GM23338 (cell line): ENCODE results near the gene LTBP3. TPM values are rescaled to one million over a fixed set of nuclear protein-coding genes. Genes with fewer than 3 reads are reported as not detected.

Source experiments
- ATAC-seq: fragments of 200-7000 bp; cut with Tn5 transposase; 3 replicates; pipeline ENCODE4 v1.9.1; 2020
- DNase-seq: peaks from one replicate; pipeline ENCODE4 v3.0.0-alpha.2; 2015; ENCODE audit warnings: low spot score
- H2AFZ ChIP-seq: fragments of 200-600 bp; sonication (generic); 2 replicates; pipeline ENCODE4 v1.8.0; 2016; ENCODE audit warnings: antibody characterized with exemption, mild to moderate bottlenecking, moderate library complexity
- H3F3A ChIP-seq: fragments of 200-600 bp; sonication (generic); replicated peaks from 2 replicates; pipeline ENCODE4 v1.8.0; 2017; ENCODE audit warnings: antibody characterized with exemption, mixed run types, low read depth
- H3K27ac ChIP-seq: fragments of 200-600 bp; sonication (generic); 2 replicates; pipeline ENCODE4 v1.6.1; 2016; ENCODE audit warnings: low read depth
- H3K27me3 ChIP-seq: fragments of 200-600 bp; sonication (generic); 2 replicates; pipeline ENCODE4 v1.8.0; 2016; ENCODE audit warnings: mild to moderate bottlenecking, mixed run types, moderate library complexity; ENCODE audit not compliant: insufficient read depth
- H3K36me3 ChIP-seq: fragments of 200-600 bp; sonication (generic); 2 replicates; pipeline ENCODE4 v1.8.0; 2016; ENCODE audit warnings: mild to moderate bottlenecking; ENCODE audit not compliant: insufficient read depth
- H3K4me1 ChIP-seq: fragments of 200-600 bp; sonication (generic); 2 replicates; pipeline ENCODE4 v1.8.0; 2016; ENCODE audit warnings: mild to moderate bottlenecking, moderate library complexity; ENCODE audit not compliant: insufficient read depth
- H3K4me2 ChIP-seq: fragments of 200-600 bp; sonication (generic); 2 replicates; pipeline ENCODE4 v1.7.1; 2017; ENCODE audit warnings: mixed run types
- H3K4me3 ChIP-seq: fragments of 200-600 bp; sonication (generic); 2 replicates; pipeline ENCODE4 v1.6.1; 2016; ENCODE audit warnings: mixed run types
- H3K79me2 ChIP-seq: fragments of 200-600 bp; sonication (generic); replicated peaks from 2 replicates; pipeline ENCODE4 v1.8.0; 2017; ENCODE audit warnings: mild to moderate bottlenecking; ENCODE audit not compliant: insufficient read depth
- H3K9me2 ChIP-seq: fragments of 200-600 bp; sonication (generic); 2 replicates; pipeline ENCODE4 v1.8.0; 2017; ENCODE audit not compliant: insufficient read depth
- H4K20me1 ChIP-seq: fragments of 200-600 bp; sonication (generic); replicated peaks from 2 replicates; pipeline ENCODE4 v1.8.0; 2017; ENCODE audit warnings: mild to moderate bottlenecking; ENCODE audit not compliant: insufficient read depth
- H3K27ac Mint-ChIP-seq: 2 replicates; pipeline ENCODE4 v1.8.0; 2020; ENCODE audit warnings: inconsistent platforms, mild to moderate bottlenecking, moderate library complexity, mixed read lengths
- H3K27me3 Mint-ChIP-seq: 3 replicates; pipeline ENCODE4 v1.8.0; 2022; ENCODE audit warnings: low read depth, mild to moderate bottlenecking, moderate library complexity, mixed read lengths, inconsistent platforms; ENCODE audit not compliant: insufficient read depth, poor library complexity
- H3K36me3 Mint-ChIP-seq: 3 replicates; pipeline ENCODE4 v1.8.0; 2021; ENCODE audit warnings: low read depth, mild to moderate bottlenecking, inconsistent platforms, moderate library complexity, mixed read lengths
- H3K4me1 Mint-ChIP-seq: 3 replicates; pipeline ENCODE4 v1.8.0; 2020; ENCODE audit warnings: mild to moderate bottlenecking, inconsistent platforms, mixed read lengths
- H3K4me3 Mint-ChIP-seq: 3 replicates; pipeline ENCODE4 v1.8.0; 2021; ENCODE audit warnings: moderate library complexity, mild to moderate bottlenecking, inconsistent platforms, mixed read lengths
- H3K9me3 Mint-ChIP-seq: 3 replicates; pipeline ENCODE4 v1.8.0; 2020; ENCODE audit warnings: moderate library complexity, mild to moderate bottlenecking, inconsistent platforms, mixed read lengths
- CTCF ChIP-seq, 2 experiments: fragments of 200-600 bp in 1 of 2; sonication (generic) in 1 of 2; conservative IDR thresholded peaks; 2 replicates each; pipeline versions ENCODE4 v1.5.1 to v1.6.1; 2016 to 2017; ENCODE audit warnings: antibody characterized with exemption in 2 of 2, low read depth in 2 of 2, mild to moderate bottlenecking in 2 of 2, moderate library complexity in 1 of 2
- ETS1 ChIP-seq: IDR thresholded peaks from 2 replicates; pipeline ENCODE4 v1.6.1; 2016; ENCODE audit warnings: antibody characterized with exemption
- EZH2 ChIP-seq: fragments of 200-600 bp; sonication (generic); IDR thresholded peaks from one replicate; pipeline ENCODE4 v1.8.0; 2017; ENCODE audit warnings: antibody characterized with exemption, mild to moderate bottlenecking, low read depth; ENCODE audit not compliant: unreplicated experiment
- EZH2phosphoT487 ChIP-seq: fragments of 200-600 bp; sonication (generic); IDR thresholded peaks from one replicate; pipeline ENCODE4 v1.8.1; 2018; ENCODE audit warnings: antibody characterized with exemption; ENCODE audit not compliant: unreplicated experiment
- NANOG ChIP-seq: IDR thresholded peaks from 2 replicates; pipeline ENCODE4 v1.6.1; 2016; ENCODE audit warnings: antibody characterized with exemption, borderline replicate concordance
- POLR2AphosphoS5 ChIP-seq: IDR thresholded peaks from 2 replicates; pipeline ENCODE4 v1.6.1; 2016; ENCODE audit warnings: antibody characterized with exemption, low read depth
- REST ChIP-seq: IDR thresholded peaks from one replicate; pipeline ENCODE4 v1.6.1; 2018; ENCODE audit warnings: antibody characterized with exemption; ENCODE audit not compliant: unreplicated experiment
- ZNF114 ChIP-seq: fragments of 250-450 bp; sonication (Bioruptor Pico); IDR thresholded peaks from 2 replicates; pipeline ENCODE4 v1.5.0; 2020; ENCODE audit warnings: mild to moderate bottlenecking, moderate library complexity
- ZNF462 ChIP-seq: fragments of 250-450 bp; sonication (Bioruptor Pico); IDR thresholded peaks from 2 replicates; pipeline ENCODE4 v1.5.0; 2020; ENCODE audit warnings: mild to moderate bottlenecking, moderate library complexity
- polyA plus RNA-seq: library from polyadenylated mRNA; unstranded; fragments of >200 nt; fragmentation: Nextera tagmentation; extraction: Ambion mirVana; gene quantifications from 2 replicates; pipeline ENCODE4 v1.2.1, GENCODE V29; 2016
- total RNA-seq: library from RNA; depleted of rRNA; stranded (reverse); fragments of >200 nt; shearing (Covaris generic); gene quantifications from 2 replicates; pipeline ENCODE4 v1.2.3, GENCODE V29; 2014

The LTBP3 gene
- total and polyA plus RNA-seq, 2 experiments from 2014 or later, result 9.5 to 29.2 TPM

- Histone ChIP-seq H3K27ac (no peak overlapping the region), H4K20me1 (peaks cover 10% of the 10 kb centered on the region), H2AFZ (no peak overlapping the region; the same call in 1 of the 2 replicates), H3K4me2 (peak overlapping the region; percentile 99), H3K79me2 (peaks cover 8% of the 10 kb centered on the region), H3K9me2 (no peaks in the 10 kb centered on the region), H3K4me1 (peaks cover 31% of the 10 kb centered on the region), H3K36me3 (no peaks in the 10 kb centered on the region), H3K4me3 (peak overlapping the region; percentile 91), H3K27me3 (peaks cover 27% of the 10 kb centered on the region), H3F3A (peaks cover 41% of the 10 kb centered on the region)
- H3K27me3 Mint-ChIP-seq, result peaks cover 34% of the 10 kb centered on the region
- DNase-seq (peak; percentile 87), ATAC-seq (peak; percentile 10)
- H3K36me3 Mint-ChIP-seq, result peaks cover 9% of the 10 kb centered on the region
- TF ChIP-seq EZH2 (no peak), CTCF (conservative IDR thresholded peaks at IDR 0.05; ENCODE audit: low read depth in 2 of 2) (peak; percentile 63 to 77), NANOG (no peak)
- H3K27ac Mint-ChIP-seq, result no peak overlapping the region
- peak overlapping the region; percentile 100 for H3K4me3 Mint-ChIP-seq
- H3K4me1 Mint-ChIP-seq, result peaks cover 49% of the 10 kb centered on the region
- H3K9me3 Mint-ChIP-seq, result no peaks in the 10 kb centered on the region
Observed at GRCh38 chr11:65571940-65572339, 13.8 kb upstream of the LTBP3 start.

GRCh38 chr11:65571420-65571819 lies 13.3 kb upstream of the LTBP3 start:
- H3F3A ChIP-seq, result peaks cover 38% of the 10 kb centered on the region
- peaks cover 29% of the 10 kb centered on the region for H3K27me3 Mint-ChIP-seq
- peak overlapping the region; percentile 99 for H3K4me2 ChIP-seq
- H3K79me2 ChIP-seq, result peaks cover 8% of the 10 kb centered on the region
- no peak for ATAC-seq
- H2AFZ ChIP-seq, result no peak overlapping the region
- peaks cover 10% of the 10 kb centered on the region for H4K20me1 ChIP-seq
- no peaks in the 10 kb centered on the region for H3K9me2 ChIP-seq
- peaks cover 31% of the 10 kb centered on the region for H3K4me1 ChIP-seq
- H3K36me3 Mint-ChIP-seq, result peaks cover 9% of the 10 kb centered on the region
- peak overlapping the region; percentile 100 for H3K4me3 Mint-ChIP-seq
- no peaks in the 10 kb centered on the region for H3K36me3 ChIP-seq
- H3K4me3 ChIP-seq, result peak overlapping the region; percentile 91
- no peak overlapping the region for H3K27ac ChIP-seq
- H3K4me1 Mint-ChIP-seq, result peaks cover 45% of the 10 kb centered on the region
- no peaks in the 10 kb centered on the region for H3K9me3 Mint-ChIP-seq
- H3K27ac Mint-ChIP-seq, result no peak overlapping the region
- no peak for DNase-seq
- peaks cover 22% of the 10 kb centered on the region for H3K27me3 ChIP-seq
- no peak for TF ChIP-seq ETS1
- no peak for TF ChIP-seq POLR2AphosphoS5
- TF ChIP-seq EZH2, result no peak
- TF ChIP-seq REST, result no peak
- no peak for TF ChIP-seq NANOG
- no peak for TF ChIP-seq ZNF114
- no peak for TF ChIP-seq EZH2phosphoT487
- no peak for TF ChIP-seq ZNF462 (CRISPR knock-in tag)
